Measurements from ENCODE around the gene ITGA3.

- no peak for TF ChIP-seq CTCF (IDR thresholded peaks at IDR 0.05)
- no peak for TF ChIP-seq POLR2A (IDR thresholded peaks at IDR 0.05)
Measured at GRCh38 chr17:50048988-50049387, 6.9 kb upstream of the ITGA3 start.

Measured in testis (tissue), 2 donors.